Naive thymus-derived CD4-positive, alpha-beta T cell (primary cell): ENCODE measurements around the gene REM2. TPM values are rescaled to one million over a fixed set of nuclear protein-coding genes. Genes with fewer than 3 reads are reported as not detected.

Experiments
- ATAC-seq: fragments of 150-1000 bp; cut with Tn5 transposase; 2 replicates; pipeline ENCODE4 v1.10.0; 2021; ENCODE audit warnings: mild to moderate bottlenecking, moderate library complexity
- CTCF ChIA-PET: fragments of 350-600 bp; sonication (Branson Sonifier 250); formaldehyde crosslinking; loops from one replicate; lab custom pipeline; 2021; ENCODE audit warnings: antibody characterized with exemption; lab: Charles Lee
- POLR2A ChIA-PET: fragments of 350-600 bp; sonication (Branson Sonifier 250); formaldehyde crosslinking; loops from one replicate; lab custom pipeline; 2021; ENCODE audit warnings: antibody characterized with exemption, inconsistent platforms; lab: Charles Lee
- DNase-seq, 9 donors: peaks; one replicate each; pipeline versions ENCODE4 v3.0.0 to v3.0.0-alpha.2; 2020 to 2022; ENCODE audit warnings: mixed read lengths in 1 of 9
- H3K27ac ChIP-seq: one replicate; pipeline ENCODE4 v1.7.0; 2013; ENCODE audit warnings: mild to moderate bottlenecking, low read depth, low read length, moderate library complexity
- H3K27me3 ChIP-seq, 2 donors: one replicate each; pipeline ENCODE4 v1.7.0; 2013; ENCODE audit warnings: low read length in 2 of 2, mild to moderate bottlenecking in 2 of 2, moderate library complexity in 2 of 2; ENCODE audit not compliant: control insufficient read depth in 2 of 2, insufficient read depth in 2 of 2
- H3K36me3 ChIP-seq, 3 experiments: 1 replicate in 2 of 3; 2 replicates in 1 of 3; pipeline ENCODE4 v1.7.0; 2013; ENCODE audit warnings: low read length in 3 of 3, mild to moderate bottlenecking in 3 of 3, moderate library complexity in 1 of 3; ENCODE audit not compliant: insufficient read depth in 3 of 3, control insufficient read depth in 2 of 3
- H3K4me1 ChIP-seq, 2 donors: one replicate each; pipeline ENCODE4 v1.7.0; 2013; ENCODE audit warnings: low read length in 2 of 2, mild to moderate bottlenecking in 2 of 2, moderate library complexity in 1 of 2; ENCODE audit not compliant: control insufficient read depth in 2 of 2, insufficient read depth in 2 of 2
- H3K4me3 ChIP-seq: 2 replicates; pipeline ENCODE4 v1.7.0; 2013; ENCODE audit warnings: mild to moderate bottlenecking, low read length
- H3K9me3 ChIP-seq, 3 experiments: 1 replicate in 2 of 3; 2 replicates in 1 of 3; pipeline ENCODE4 v1.7.0; 2013; ENCODE audit warnings: low read length in 3 of 3; ENCODE audit not compliant: control insufficient read depth in 2 of 3
- H3K27ac Mint-ChIP-seq, 9 donors: one replicate each; pipeline ENCODE4 v1.8.0; 2020 to 2022; ENCODE audit warnings: mixed read lengths in 9 of 9, mild to moderate bottlenecking in 8 of 9, moderate library complexity in 5 of 9, inconsistent platforms in 2 of 9
- H3K27me3 Mint-ChIP-seq, 5 donors: one replicate each; pipeline ENCODE4 v1.8.0; 2021 to 2022; ENCODE audit warnings: mixed read lengths in 5 of 5, mild to moderate bottlenecking in 1 of 5
- H3K36me3 Mint-ChIP-seq, 5 donors: one replicate each; pipeline ENCODE4 v1.8.0; 2020 to 2022; ENCODE audit warnings: mixed read lengths in 5 of 5, mild to moderate bottlenecking in 3 of 5, inconsistent platforms in 1 of 5
- H3K4me1 Mint-ChIP-seq, 7 donors: one replicate each; pipeline ENCODE4 v1.8.0; 2020 to 2022; ENCODE audit warnings: mixed read lengths in 7 of 7, mild to moderate bottlenecking in 3 of 7, inconsistent platforms in 1 of 7
- H3K4me3 Mint-ChIP-seq, 10 donors: one replicate each; pipeline ENCODE4 v1.8.0; 2020 to 2022; ENCODE audit warnings: mild to moderate bottlenecking in 10 of 10, mixed read lengths in 10 of 10, moderate library complexity in 6 of 10, inconsistent platforms in 2 of 10
- H3K9me3 Mint-ChIP-seq, 11 donors: one replicate each; pipeline ENCODE4 v1.8.0; 2020 to 2022; ENCODE audit warnings: mixed read lengths in 11 of 11, mild to moderate bottlenecking in 4 of 11, inconsistent platforms in 1 of 11, moderate library complexity in 1 of 11
- intact Hi-C, 2 donors: fragments of 100-400 bp; cut with micrococcal nuclease; formaldehyde crosslinking; loops; one replicate each; pipeline ENCODE4 v1.15.1; 2023
- polyA plus RNA-seq, 2 donors: library from polyadenylated mRNA; unstranded; fragments of 300-500 nt; fragmentation: Illumina TruSeq; gene quantifications; one replicate each; pipeline ENCODE4 v1.2.3, GENCODE V29; 2021
- total RNA-seq, 6 experiments: library from RNA in 5 of 6; stranded (reverse) in 5 of 6; gene quantifications; 1 replicate in 5 of 6; 2 replicates in 1 of 6; pipeline ENCODE4 v1.2.3 and lab custom pipeline; 2021 to 2026

Gene REM2
- total and polyA plus RNA-seq, 7 experiments from 2014 or later = 0.58 to 8.6 (median 3.9) TPM

GRCh38 chr14:22875003-22875747 lies 7.8 kb upstream of the REM2 start:
- Mint-ChIP-seq H3K27ac (peak overlapping the region in 2 of 9 donors; percentile 51 to 83), H3K4me3 (no peak overlapping the region), H3K36me3 (peaks cover 9 to 40% (median 21%) of the 10 kb centered on the region in 5 donors), H3K4me1 (peaks cover 29 to 46% (median 32%) of the 10 kb centered on the region in 7 donors), H3K9me3 (no peaks in the 10 kb centered on the region), H3K27me3 (no peaks in the 10 kb centered on the region)
- H3K36me3 ChIP-seq = peaks cover 24 to 78% (median 32%) of the 10 kb centered on the region in 3 experiments
- H3K4me3 ChIP-seq = no peak overlapping the region
- H3K27me3 ChIP-seq = no peaks in the 10 kb centered on the region
- no peak for ATAC-seq
- H3K4me1 ChIP-seq = peaks cover 14 to 25% of the 10 kb centered on the region in 2 donors
- H3K27ac ChIP-seq = no peak overlapping the region
- intact Hi-C loops = no loop called here
- H3K9me3 ChIP-seq = no peaks in the 10 kb centered on the region
- ChIA-PET CTCF (interaction anchor here (0.7 to 5.2 kb wide), 4 partner anchors 10 to 25 kb away, joined by 3 to 75 read pairs (median 14); partner anchors contain the start of gene REM2), POLR2A (interaction anchor here (1.5 to 8.6 kb wide), 2 partner anchors 11 to 20 kb away, joined by 4 to 145 read pairs; partner anchors contain the start of gene REM2)
- no peak for DNase-seq

GRCh38 chr14:22875748-22876319 lies 7.2 kb upstream of the REM2 start:
- Mint-ChIP-seq H3K27me3 (no peaks in the 10 kb centered on the region), H3K27ac (peak overlapping the region in 4 of 9 donors; percentile 34 to 79 (median 47)), H3K9me3 (no peaks in the 10 kb centered on the region), H3K36me3 (peaks cover 9 to 40% (median 21%) of the 10 kb centered on the region in 5 donors), H3K4me3 (no peak overlapping the region), H3K4me1 (peaks cover 22 to 40% (median 27%) of the 10 kb centered on the region in 7 donors)
- Histone ChIP-seq H3K27me3 (no peaks in the 10 kb centered on the region), H3K27ac (no peak overlapping the region), H3K4me3 (no peak overlapping the region), H3K36me3 (peaks cover 24 to 78% (median 32%) of the 10 kb centered on the region in 3 experiments), H3K4me1 (peaks cover 8 to 19% of the 10 kb centered on the region in 2 donors), H3K9me3 (no peaks in the 10 kb centered on the region)
- ATAC-seq (no peak), DNase-seq (no peak)
- ChIA-PET POLR2A (interaction anchor here (1.5 to 8.6 kb wide), 2 partner anchors 10 to 20 kb away, joined by 4 to 145 read pairs; partner anchors contain the start of gene REM2), CTCF (interaction anchor here (0.6 to 1.1 kb wide), 3 partner anchors 22 to 330 kb away, joined by 3 to 5 read pairs (median 4); no protein-coding TSS in a partner anchor)
- intact Hi-C loops = no loop called here

DNA sequence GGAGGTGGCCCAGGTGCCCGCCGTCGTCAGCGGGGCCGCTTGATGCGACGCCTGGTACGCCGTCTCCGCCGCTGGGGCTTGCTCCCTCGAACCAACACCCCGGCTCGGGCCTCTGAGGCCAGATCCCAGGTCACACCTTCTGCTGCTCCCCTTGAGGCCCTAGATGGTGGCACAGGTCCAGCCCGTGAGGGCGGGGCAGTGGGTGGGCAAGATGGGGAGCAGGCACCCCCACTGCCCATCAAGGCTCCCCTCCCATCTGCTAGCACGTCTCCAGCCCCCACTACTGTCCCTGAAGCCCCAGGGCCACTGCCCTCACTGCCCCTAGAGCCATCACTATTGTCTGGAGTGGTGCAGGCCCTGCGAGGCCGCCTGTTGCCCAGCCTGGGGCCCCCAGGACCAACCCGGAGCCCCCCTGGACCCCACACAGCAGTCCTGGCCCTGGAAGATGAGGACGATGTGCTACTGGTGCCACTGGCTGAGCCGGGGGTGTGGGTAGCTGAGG lies 6.0 kb upstream of the REM2 start:
- Histone ChIP-seq H3K9me3 (no peaks in the 10 kb centered on the region), H3K27ac (no peak overlapping the region), H3K27me3 (no peaks in the 10 kb centered on the region), H3K4me3 (no peak overlapping the region), H3K4me1 (peaks cover 8 to 19% of the 10 kb centered on the region in 2 donors), H3K36me3 (peaks cover 24 to 72% (median 32%) of the 10 kb centered on the region in 3 experiments)
- Mint-ChIP-seq H3K36me3 (peaks cover 9 to 40% (median 21%) of the 10 kb centered on the region in 5 donors), H3K27me3 (no peaks in the 10 kb centered on the region), H3K4me3 (no peak overlapping the region), H3K9me3 (no peaks in the 10 kb centered on the region), H3K4me1 (peaks cover 19 to 42% (median 33%) of the 10 kb centered on the region in 7 donors), H3K27ac (no peak overlapping the region)
- DNase-seq (no peak), ATAC-seq (no peak)
- ChIA-PET CTCF (no interaction called here), POLR2A (interaction anchor here (1.3 to 8.6 kb wide), 2 partner anchors 9 kb away, joined by 3 to 145 read pairs; partner anchors contain the start of gene REM2)
- intact Hi-C loops = no loop called here

- Histone ChIP-seq H3K27ac (no peak overlapping the region), H3K9me3 (no peaks in the 10 kb centered on the region), H3K4me3 (no peak overlapping the region), H3K4me1 (peaks cover 0 to 14% of the 10 kb centered on the region in 2 donors), H3K36me3 (peaks cover 24 to 62% (median 31%) of the 10 kb centered on the region in 3 experiments), H3K27me3 (no peaks in the 10 kb centered on the region)
- no peak for DNase-seq
- H3K4me3 Mint-ChIP-seq = no peak overlapping the region
- intact Hi-C loops = no loop called here
- no peaks in the 10 kb centered on the region for H3K9me3 Mint-ChIP-seq
- ChIA-PET POLR2A (interaction anchor here (1.3 kb wide), 1 partner anchor 8 kb away, joined by 3 read pairs; no protein-coding TSS in a partner anchor), CTCF (no interaction called here)
- H3K4me1 Mint-ChIP-seq = peaks cover 11 to 42% (median 36%) of the 10 kb centered on the region in 7 donors
- peaks cover 5 to 35% (median 17%) of the 10 kb centered on the region in 5 donors for H3K36me3 Mint-ChIP-seq
- peak overlapping the region in 7 of 9 donors; percentile 14 to 73 (median 55) for H3K27ac Mint-ChIP-seq
- H3K27me3 Mint-ChIP-seq = peaks cover 0 to 5% (median 0%) of the 10 kb centered on the region in 5 donors
- ATAC-seq = no peak
Observed at GRCh38 chr14:22878271-22879246, 4.5 kb upstream of the REM2 start.

DNA sequence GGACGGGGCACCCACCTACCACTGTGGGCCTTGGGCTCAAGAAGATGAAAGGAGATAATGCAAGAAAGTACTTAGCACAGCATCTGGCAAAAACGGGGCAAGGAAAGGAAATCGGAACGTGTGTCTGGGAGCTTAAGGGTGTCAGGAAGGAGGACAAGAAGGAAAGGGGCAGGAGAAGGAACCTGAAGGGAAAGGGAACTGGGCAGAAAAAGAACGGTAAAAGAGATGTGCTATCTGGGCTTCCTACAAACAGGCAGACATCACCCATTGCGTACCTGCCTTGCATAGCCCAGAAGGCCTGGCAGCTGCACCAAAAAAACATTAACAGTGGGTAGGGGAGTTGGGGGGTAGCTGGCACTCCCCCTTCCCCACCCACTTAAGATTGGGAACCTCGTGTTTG lies 958 bp upstream of the REM2 start:
- H3K27me3 Mint-ChIP-seq = peaks cover 0 to 18% (median 0%) of the 10 kb centered on the region in 5 donors
- Histone ChIP-seq H3K36me3 (peaks cover 6 to 27% (median 8%) of the 10 kb centered on the region in 3 experiments), H3K4me3 (no peak overlapping the region), H3K27me3 (no peaks in the 10 kb centered on the region), H3K4me1 (peaks cover 6 to 24% of the 10 kb centered on the region in 2 donors), H3K9me3 (no peaks in the 10 kb centered on the region), H3K27ac (peak overlapping the region; percentile 58)
- H3K36me3 Mint-ChIP-seq = peaks cover 5 to 19% (median 9%) of the 10 kb centered on the region in 5 donors
- peak overlapping the region in 7 of 9 donors; percentile 2 to 87 (median 72) for H3K27ac Mint-ChIP-seq
- ATAC-seq (no peak), DNase-seq (no peak)
- H3K4me1 Mint-ChIP-seq = peaks cover 14 to 54% (median 48%) of the 10 kb centered on the region in 7 donors
- CTCF ChIA-PET = interaction anchor here (1.1 to 8.0 kb wide), 5 partner anchors 9 to 312 kb away, joined by 3 to 75 read pairs (median 3); partner anchors contain the start of gene LRP10
- H3K9me3 Mint-ChIP-seq = no peaks in the 10 kb centered on the region
- intact Hi-C loops = no loop called here
- no peak overlapping the region for H3K4me3 Mint-ChIP-seq
- POLR2A ChIA-PET = interaction anchor here (1.2 to 10.6 kb wide), 13 partner anchors 9 to 194 kb away, joined by 3 to 145 read pairs (median 4); partner anchors contain the start of genes LRP10, PRMT5 and RBM23
